SK-N-SH (cell line): ENCODE results near the gene RNF126.

ENCODE experiments used
- CHD2 ChIP-seq: fragments of 150-350 bp; IDR thresholded peaks from 2 replicates; pipeline ENCODE4 v1.6.1; 2018; ENCODE audit warnings: low read length; ENCODE audit not compliant: partially characterized antibody
- CTCF ChIP-seq: fragments of 200-600 bp; sonication (generic); IDR thresholded peaks from 2 replicates; pipeline ENCODE4 v1.6.1; 2017; ENCODE audit warnings: antibody characterized with exemption, mild to moderate bottlenecking, moderate library complexity
- EP300 ChIP-seq, 2 experiments: IDR thresholded peaks; 2 replicates each; pipeline versions ENCODE4 v1.4.0 to v1.6.1; 2012; ENCODE audit warnings: borderline replicate concordance in 1 of 2, low read depth in 1 of 2, low read length in 1 of 2
- EZH2phosphoT487 ChIP-seq: fragments of 200-600 bp; sonication (generic); IDR thresholded peaks from 2 replicates; pipeline ENCODE4 v1.6.1; 2017; ENCODE audit warnings: low read depth, mixed run types, mild to moderate bottlenecking, antibody characterized with exemption, moderate library complexity, borderline replicate concordance
- GABPA ChIP-seq: IDR thresholded peaks from 2 replicates; pipeline ENCODE4 v1.4.0; 2012; ENCODE audit warnings: low read depth, mild to moderate bottlenecking
- MXI1 ChIP-seq: IDR thresholded peaks from 2 replicates; pipeline ENCODE4 v1.6.1; 2012; ENCODE audit warnings: mild to moderate bottlenecking, low read depth, low read length, improper control_type of control experiment
- POLR2AphosphoS5 ChIP-seq: IDR thresholded peaks from 2 replicates; pipeline ENCODE4 v1.6.1; 2012; ENCODE audit warnings: low read depth, low read length
- RAD21 ChIP-seq: IDR thresholded peaks from 2 replicates; pipeline ENCODE4 v1.6.1; 2012; ENCODE audit warnings: mild to moderate bottlenecking, low read length
- RCOR1 ChIP-seq: fragments of 150-350 bp; IDR thresholded peaks from 2 replicates; pipeline ENCODE4 v1.6.1; 2017; ENCODE audit warnings: antibody characterized with exemption, low read length
- REST ChIP-seq: IDR thresholded peaks from 2 replicates; pipeline ENCODE4 v1.6.1; 2012; ENCODE audit warnings: mild to moderate bottlenecking, low read depth, low read length, moderate library complexity
- SIN3A ChIP-seq: IDR thresholded peaks from 2 replicates; pipeline ENCODE4 v1.6.1; 2012; ENCODE audit warnings: low read depth, mild to moderate bottlenecking, low read length, moderate library complexity, borderline replicate concordance
- TEAD4 ChIP-seq: IDR thresholded peaks from 2 replicates; pipeline ENCODE4 v1.4.0; 2012; ENCODE audit warnings: mild to moderate bottlenecking, borderline replicate concordance; ENCODE audit not compliant: insufficient read depth

- no peak for TF ChIP-seq TEAD4
- TF ChIP-seq CHD2: no peak
- TF ChIP-seq SIN3A: no peak
- no peak for TF ChIP-seq CTCF
- TF ChIP-seq EP300 (IDR thresholded peaks at IDR 0.05; ENCODE audit: borderline replicate concordance in 1 of 2, low read depth in 1 of 2, low read length in 1 of 2): no peak
- TF ChIP-seq MXI1: no peak
- TF ChIP-seq POLR2AphosphoS5: no peak
- no peak for TF ChIP-seq REST
- no peak for TF ChIP-seq RAD21
- no peak for TF ChIP-seq GABPA
- TF ChIP-seq RCOR1: no peak
- no peak for TF ChIP-seq EZH2phosphoT487
Measured at GRCh38 chr19:663682-664117, 686 bp upstream of the RNF126 start.
